D721Med (cell line): Measurements from ENCODE around the gene HOXA5.

ENCODE experiments used
- DNase-seq: peaks from one replicate; pipeline ENCODE4 v3.0.0; 2011; ENCODE audit warnings: low spot score; ENCODE audit not compliant: insufficient read length
- FAIRE-seq: peaks from 2 replicates; lab custom pipeline; 2011; peaks lifted over from hg19 to GRCh38; lab: Jason Lieb, UNC
- TF ChIP-seq, protein P1 (sequence below): IDR thresholded peaks from 2 replicates; pipeline ENCODE4 v1.5.1; 2012; ENCODE audit warnings: mild to moderate bottlenecking, control low read depth; ENCODE audit not compliant: insufficient read depth; ENCODE audit errors: missing control alignments

Gene HOXA5

GRCh38 chr7:27091941-27092818 lies 51.3 kb downstream of the HOXA5 start:
- TF ChIP-seq, protein P1, sequence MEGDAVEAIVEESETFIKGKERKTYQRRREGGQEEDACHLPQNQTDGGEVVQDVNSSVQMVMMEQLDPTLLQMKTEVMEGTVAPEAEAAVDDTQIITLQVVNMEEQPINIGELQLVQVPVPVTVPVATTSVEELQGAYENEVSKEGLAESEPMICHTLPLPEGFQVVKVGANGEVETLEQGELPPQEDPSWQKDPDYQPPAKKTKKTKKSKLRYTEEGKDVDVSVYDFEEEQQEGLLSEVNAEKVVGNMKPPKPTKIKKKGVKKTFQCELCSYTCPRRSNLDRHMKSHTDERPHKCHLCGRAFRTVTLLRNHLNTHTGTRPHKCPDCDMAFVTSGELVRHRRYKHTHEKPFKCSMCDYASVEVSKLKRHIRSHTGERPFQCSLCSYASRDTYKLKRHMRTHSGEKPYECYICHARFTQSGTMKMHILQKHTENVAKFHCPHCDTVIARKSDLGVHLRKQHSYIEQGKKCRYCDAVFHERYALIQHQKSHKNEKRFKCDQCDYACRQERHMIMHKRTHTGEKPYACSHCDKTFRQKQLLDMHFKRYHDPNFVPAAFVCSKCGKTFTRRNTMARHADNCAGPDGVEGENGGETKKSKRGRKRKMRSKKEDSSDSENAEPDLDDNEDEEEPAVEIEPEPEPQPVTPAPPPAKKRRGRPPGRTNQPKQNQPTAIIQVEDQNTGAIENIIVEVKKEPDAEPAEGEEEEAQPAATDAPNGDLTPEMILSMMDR: no peak
- no peak for FAIRE-seq
- no peak for DNase-seq

DNA sequence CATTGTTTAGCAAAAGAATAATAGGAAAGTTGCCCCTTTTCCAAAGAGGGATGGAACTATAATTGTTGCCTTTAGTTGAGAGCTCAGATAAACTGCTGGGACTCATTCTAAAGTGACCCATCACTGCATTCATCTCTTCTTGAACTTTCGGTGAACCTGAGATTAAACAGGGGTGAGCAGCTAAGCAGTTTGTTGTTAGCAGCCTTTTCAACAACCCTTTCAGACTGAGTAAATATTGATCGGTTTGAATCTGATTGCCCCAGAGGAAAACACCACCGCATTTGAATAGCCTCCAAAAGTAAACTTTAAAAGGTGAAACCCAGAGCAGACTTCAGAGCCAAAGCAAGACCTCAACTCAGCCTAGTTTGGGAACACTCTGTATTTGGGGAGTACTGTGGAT lies 52.4 kb downstream of the HOXA5 start:
- TF ChIP-seq, protein P1: no peak
- no peak for DNase-seq

More for the DNA sequence above, 52.4 kb downstream of the HOXA5 start:
- no peak for FAIRE-seq
